GM12878 (cell line): Measurements from ENCODE around the gene THAP9. TPM values are rescaled to one million over a fixed set of nuclear protein-coding genes. Genes with fewer than 3 reads are reported as not detected.

Experiments used
- ATAC-seq: fragments of 200-7000 bp; cut with Tn5 transposase; 3 replicates; pipeline ENCODE4 v1.9.1; 2020; ENCODE audit warnings: mild to moderate bottlenecking, moderate library complexity
- BruUV-seq: library from RNA; stranded (reverse); fragments of 400-500 nt; replicated peaks from 2 replicates; lab custom pipeline; 2021; lab: Mats Ljungman, UMichigan
- CTCF ChIA-PET: fragments of 300-600 bp; sonication (Branson Sonifier 250); formaldehyde crosslinking; extraction: SDS; loops from one replicate; lab custom pipeline; 2021; ENCODE audit warnings: inconsistent platforms; lab: Yijun Ruan, JAX
- POLR2A ChIA-PET: fragments of 350-600 bp; formaldehyde crosslinking; extraction: SDS; loops from one replicate; lab custom pipeline; 2021; ENCODE audit warnings: inconsistent platforms; lab: Charles Lee
- RAD21 ChIA-PET: fragments of 300-600 bp; sonication (Branson Sonifier 250); formaldehyde crosslinking; loops from one replicate; lab custom pipeline; 2023; ENCODE audit warnings: antibody characterized with exemption; ENCODE audit not compliant: unreplicated experiment; lab: Charles Lee
- SMC1A ChIA-PET: fragments of 300-600 bp; sonication (Branson Sonifier 250); formaldehyde crosslinking; loops from one replicate; lab custom pipeline; 2023; ENCODE audit not compliant: unreplicated experiment, uncharacterized antibody; lab: Charles Lee
- DNase-seq: peaks from one replicate; pipeline ENCODE4 v3.0.0-alpha.2; 2011; ENCODE audit warnings: low read depth, low spot score
- FAIRE-seq: peaks from 3 replicates; lab custom pipeline; 2011; peaks lifted over from hg19 to GRCh38; lab: Jason Lieb, UNC
- H2AFZ ChIP-seq: 2 replicates; pipeline ENCODE4 v1.6.0; 2011; ENCODE audit warnings: low read depth, low read length, control low read depth; ENCODE audit not compliant: control insufficient read depth
- H3K27ac ChIP-seq: 2 replicates; pipeline ENCODE4 v1.5.1; 2011; ENCODE audit warnings: control low read depth; ENCODE audit not compliant: control insufficient read depth, insufficient read depth
- H3K27me3 ChIP-seq, 2 experiments: replicated peaks in 1 of 2; 2 replicates each; pipeline versions ENCODE4 v1.6.0 to v1.6.1; 2011; ENCODE audit warnings: low read length in 1 of 2; ENCODE audit not compliant: control insufficient read depth in 2 of 2, insufficient read depth in 2 of 2
- H3K36me3 ChIP-seq, 2 experiments: 2 replicates each; pipeline ENCODE4 v1.5.1; 2011; ENCODE audit warnings: low read length in 1 of 2; ENCODE audit not compliant: control insufficient read depth in 2 of 2, insufficient read depth in 2 of 2
- H3K4me1 ChIP-seq: 2 replicates; pipeline ENCODE4 v1.6.1; 2011; ENCODE audit warnings: mild to moderate bottlenecking, low read length, moderate library complexity, mixed read lengths; ENCODE audit not compliant: control insufficient read depth, insufficient read depth
- H3K4me2 ChIP-seq: 2 replicates; pipeline ENCODE4 v1.6.0; 2011; ENCODE audit warnings: control low read depth; ENCODE audit not compliant: control insufficient read depth, insufficient read depth
- H3K4me3 ChIP-seq: fragments of 200-600 bp; sonication (generic); 2 replicates; pipeline ENCODE4 v1.5.1; 2016
- H3K79me2 ChIP-seq: 2 replicates; pipeline ENCODE4 v1.6.0; 2011; ENCODE audit warnings: low read length; ENCODE audit not compliant: control insufficient read depth, insufficient read depth
- H3K9ac ChIP-seq: 2 replicates; pipeline ENCODE4 v1.8.0; 2011; ENCODE audit warnings: low read length, control low read depth, mixed read lengths; ENCODE audit not compliant: control insufficient read depth, insufficient read depth
- H3K9me3 ChIP-seq: replicated peaks from 3 replicates; pipeline ENCODE4 v1.5.1; 2011; ENCODE audit warnings: mild to moderate bottlenecking, low read length; ENCODE audit not compliant: control insufficient read depth, insufficient read depth
- H4K20me1 ChIP-seq: 2 replicates; pipeline ENCODE4 v1.6.0; 2011; ENCODE audit not compliant: control insufficient read depth, insufficient read depth
- BCLAF1 ChIP-seq: fragments of 450-650 bp; IDR thresholded peaks from 2 replicates; pipeline ENCODE4 v1.6.1; 2017; ENCODE audit warnings: antibody characterized with exemption, mild to moderate bottlenecking, moderate library complexity
- HDAC6 ChIP-seq: fragments of 200-600 bp; sonication (generic); IDR thresholded peaks from one replicate; pipeline ENCODE4 v1.8.0; 2017; ENCODE audit warnings: antibody characterized with exemption; ENCODE audit not compliant: unreplicated experiment
- IRF4 ChIP-seq: IDR thresholded peaks from 2 replicates; pipeline ENCODE4 v1.6.1; 2011; ENCODE audit warnings: low read depth, low read length
- MLLT1 ChIP-seq: fragments of 450-650 bp; IDR thresholded peaks from 2 replicates; pipeline ENCODE4 v1.6.1; 2016; ENCODE audit warnings: mild to moderate bottlenecking
- SIN3A ChIP-seq: IDR thresholded peaks from 2 replicates; pipeline ENCODE4 v1.6.1; 2012; ENCODE audit warnings: low read depth, low read length, improper control_type of control experiment
- SPI1 ChIP-seq: IDR thresholded peaks from 2 replicates; pipeline ENCODE4 v1.6.1; 2011; ENCODE audit warnings: low read depth, mild to moderate bottlenecking, low read length, moderate library complexity, borderline replicate concordance; ENCODE audit not compliant: insufficient read depth
- SUZ12 ChIP-seq: fragments of 200-600 bp; sonication (generic); IDR thresholded peaks from one replicate; pipeline ENCODE4 v1.6.1; 2018; ENCODE audit warnings: antibody characterized with exemption, mild to moderate bottlenecking; ENCODE audit not compliant: unreplicated experiment
- USF1 ChIP-seq: IDR thresholded peaks from 2 replicates; pipeline ENCODE4 v1.6.1; 2011; ENCODE audit warnings: borderline replicate concordance, low read depth, mild to moderate bottlenecking, moderate library complexity, mixed read lengths, low read length; ENCODE audit not compliant: insufficient read depth; ENCODE audit errors: extremely low read length
- ZNF384 ChIP-seq: IDR thresholded peaks from 2 replicates; pipeline ENCODE4 v1.6.1; 2012; ENCODE audit warnings: low read depth, mild to moderate bottlenecking, low read length, improper control_type of control experiment, borderline replicate concordance
- WGBS: methylation state at CpG from one replicate; pipeline ENCODE4 v1.1.6; 2016; ENCODE audit warnings: low lambda C conversion rate; ENCODE audit not compliant: insufficient replicate concordance, insufficient coverage; ENCODE audit errors: missing lambda C conversion rate; 5-methylcytosine and 5-hydroxymethylcytosine counted together
- in situ Hi-C: fragments of 300-500 bp; cut with MboI; formaldehyde crosslinking; loops from 9 replicates; pipeline ENCODE4 v1.14.3; 2018; ENCODE audit warnings: mixed read lengths
- intact Hi-C: fragments of 100-400 bp; cut with micrococcal nuclease; formaldehyde crosslinking; loops from one replicate; pipeline ENCODE4 v1.14.2; 2022; ENCODE audit not compliant: unreplicated experiment
- polyA plus RNA-seq, 11 experiments: library from polyadenylated mRNA; depleted of rRNA in 4 of 11; unstranded in 6 of 11; stranded (reverse) in 5 of 11; fragments of >200 nt; fragmentation: Nextera tagmentation in 4 of 11; fragmentation: Illumina TruSeq in 1 of 11; extraction: Ambion mirVana in 4 of 11; extraction: Trizol in 1 of 11; gene quantifications; 1 replicate in 1 of 11; 2 replicates in 10 of 11; pipeline versions ENCODE4 v1.2.1 to v1.2.3, GENCODE V29; 2011 to 2016; ENCODE audit warnings: inconsistent platforms in 2 of 11, missing spikeins in 2 of 11, low read depth in 1 of 11
- total RNA-seq, 4 experiments: library from RNA; depleted of rRNA in 3 of 4; stranded (reverse); fragments of >200 nt in 3 of 4; fragmentation: Illumina TruSeq in 1 of 4; extraction: Trizol in 1 of 4; gene quantifications; 2 replicates each; pipeline versions ENCODE4 v1.2.1 to v1.2.3, GENCODE V29; 2013 to 2021

THAP9 gene
- total and polyA plus RNA-seq, 10 of the 15 experiments (the other 5 are each of a cell fraction or from before 2014, with no cell fraction given), result 2.1 to 4.9 (median 3.3) TPM

GRCh38 chr4:82951196-82951595, 50.7 kb downstream of the THAP9 start (continued):
- TF ChIP-seq MLLT1 (no peak), SIN3A (no peak), USF1 (no peak), SUZ12 (no peak), HDAC6 (no peak)

GRCh38 chr4:82954212-82954611, 53.7 kb downstream of the THAP9 start:
- intact Hi-C loops (no loop called here), in situ Hi-C loops (no loop called here)
- ChIA-PET RAD21 (no interaction called here), CTCF (no interaction called here), POLR2A (no interaction called here), SMC1A (no interaction called here)
- ATAC-seq, result no peak
- H3K4me1 ChIP-seq, result peaks cover 5% of the 10 kb centered on the region; the same call in 1 of the 2 replicates
- H3K27me3 ChIP-seq, result no peaks in the 10 kb centered on the region
- no peaks in the 10 kb centered on the region for H4K20me1 ChIP-seq
- no peak overlapping the region for H3K27ac ChIP-seq
- TF ChIP-seq SPI1 (no peak), ZNF384 (no peak), IRF4 (no peak), BCLAF1 (no peak)
- H3K36me3 ChIP-seq, result peaks cover 0 to 1% of the 10 kb centered on the region in 2 experiments; a peak in 2 of 4 replicates
- FAIRE-seq, result no peak
- 98% methylated on average over 4 of the region's 4 CpGs for WGBS
- H3K9me3 ChIP-seq, result no peaks in the 10 kb centered on the region
- no TSS peak for BruUV-seq
- H3K9ac ChIP-seq, result no peak overlapping the region
- no peak overlapping the region for H3K4me3 ChIP-seq
- H3K4me2 ChIP-seq, result no peak overlapping the region
- H2AFZ ChIP-seq, result no peak overlapping the region
- no peak for DNase-seq
- H3K79me2 ChIP-seq, result no peaks in the 10 kb centered on the region
